Effector CD8-positive, alpha-beta T cell (primary cell): ENCODE measurements around the gene WDR81.
"Not testable (repeated sequence)": the region's sequence is repeated elsewhere in the genome, so short reads cannot be mapped to it uniquely, and the experiment has no call there.

Experiments used
- DNase-seq: peaks from one replicate; lab custom pipeline; 2025; lab: John Stamatoyannopoulos, UW

The WDR81 gene

GRCh38 chr17:1713160-1713877, 11.2 kb upstream of the WDR81 start:
- DNase-seq = no peak

GRCh38 chr17:1713878-1714426, 10.6 kb upstream of the WDR81 start:
- no peak for DNase-seq

DNA sequence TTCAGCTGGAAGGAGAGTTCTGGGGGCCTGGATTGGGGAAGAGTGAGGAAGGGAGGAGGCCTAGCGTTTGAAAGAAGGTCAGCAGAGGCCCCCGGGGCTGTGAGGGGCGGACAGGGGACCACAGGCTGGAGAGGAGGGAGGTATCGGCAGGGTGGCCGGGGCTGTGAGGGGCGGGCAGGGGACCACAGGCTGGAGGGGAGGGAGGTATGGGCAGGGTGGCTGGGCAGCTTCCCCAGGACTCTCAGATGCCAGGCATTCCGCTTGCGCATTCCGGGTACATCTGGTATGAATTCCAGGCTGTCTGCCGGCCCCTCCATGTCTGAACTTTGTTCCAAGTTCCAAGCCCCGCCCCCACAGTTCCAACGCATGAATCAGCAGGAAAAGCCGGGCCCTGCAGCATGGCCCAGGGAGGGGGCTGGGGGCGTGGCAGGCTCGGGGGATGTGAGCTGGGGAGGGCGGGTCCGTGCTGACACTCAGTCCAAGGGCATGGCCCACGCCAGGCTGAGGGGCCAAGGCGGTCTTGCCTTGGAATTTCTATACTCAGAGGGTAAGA, 10.0 kb upstream of the WDR81 start:
- no peak for DNase-seq

DNA sequence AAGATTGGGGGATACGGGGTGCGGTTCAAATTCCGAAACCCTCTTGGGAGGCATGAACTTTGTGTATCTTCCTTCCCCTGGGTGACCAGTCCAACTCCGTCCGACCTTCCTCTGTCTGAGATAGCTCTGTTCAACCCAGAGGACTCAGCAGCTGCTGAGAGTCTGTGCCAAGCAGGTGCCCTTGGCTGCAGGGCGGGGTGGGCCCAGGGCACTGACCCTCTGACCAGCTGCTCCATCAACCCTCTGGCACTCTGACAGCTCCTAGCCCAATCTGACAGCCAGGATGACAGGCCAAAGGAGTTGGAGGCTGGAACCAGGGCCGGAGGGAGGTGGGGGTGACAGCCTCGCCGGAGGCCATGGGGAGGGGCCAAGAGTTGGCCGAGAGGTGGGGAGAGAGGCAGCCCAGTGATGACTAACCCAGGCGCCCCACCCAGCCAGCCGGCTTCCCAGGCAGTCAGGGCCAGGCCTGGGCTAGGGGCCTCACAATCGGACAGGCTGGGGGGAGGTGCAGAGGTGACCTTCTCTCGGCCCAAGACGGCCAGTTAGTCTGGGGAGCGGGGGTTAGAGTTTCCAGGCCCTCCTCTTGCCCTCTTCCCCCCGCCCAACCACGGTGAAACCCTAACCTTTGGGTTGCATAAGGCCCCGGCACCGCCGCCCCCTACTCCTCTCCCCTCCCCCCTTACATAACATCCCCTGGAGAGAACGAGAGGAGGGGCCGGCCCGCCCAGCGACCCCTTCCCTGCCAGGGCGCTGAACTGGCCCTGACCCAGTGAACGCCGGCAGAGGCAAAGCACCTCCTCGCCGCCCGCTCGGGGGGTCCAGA, 9.3 kb upstream of the WDR81 start:
- peak; percentile 14 for DNase-seq

DNA sequence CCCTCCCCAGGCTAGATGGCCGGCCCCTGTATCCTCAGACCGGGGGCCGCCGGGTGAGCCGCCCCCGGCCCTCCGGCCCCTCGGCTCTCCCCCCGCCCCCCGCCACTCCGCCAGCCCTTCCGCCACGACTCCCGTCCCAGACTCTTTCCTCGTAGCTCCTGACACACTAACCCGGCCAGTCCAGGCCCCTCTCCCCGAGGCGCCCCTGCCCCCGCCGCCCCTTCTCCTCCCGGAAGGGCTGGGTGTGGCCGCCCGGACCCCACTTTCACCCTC, 8.8 kb upstream of the WDR81 start:
- no peak for DNase-seq

DNA sequence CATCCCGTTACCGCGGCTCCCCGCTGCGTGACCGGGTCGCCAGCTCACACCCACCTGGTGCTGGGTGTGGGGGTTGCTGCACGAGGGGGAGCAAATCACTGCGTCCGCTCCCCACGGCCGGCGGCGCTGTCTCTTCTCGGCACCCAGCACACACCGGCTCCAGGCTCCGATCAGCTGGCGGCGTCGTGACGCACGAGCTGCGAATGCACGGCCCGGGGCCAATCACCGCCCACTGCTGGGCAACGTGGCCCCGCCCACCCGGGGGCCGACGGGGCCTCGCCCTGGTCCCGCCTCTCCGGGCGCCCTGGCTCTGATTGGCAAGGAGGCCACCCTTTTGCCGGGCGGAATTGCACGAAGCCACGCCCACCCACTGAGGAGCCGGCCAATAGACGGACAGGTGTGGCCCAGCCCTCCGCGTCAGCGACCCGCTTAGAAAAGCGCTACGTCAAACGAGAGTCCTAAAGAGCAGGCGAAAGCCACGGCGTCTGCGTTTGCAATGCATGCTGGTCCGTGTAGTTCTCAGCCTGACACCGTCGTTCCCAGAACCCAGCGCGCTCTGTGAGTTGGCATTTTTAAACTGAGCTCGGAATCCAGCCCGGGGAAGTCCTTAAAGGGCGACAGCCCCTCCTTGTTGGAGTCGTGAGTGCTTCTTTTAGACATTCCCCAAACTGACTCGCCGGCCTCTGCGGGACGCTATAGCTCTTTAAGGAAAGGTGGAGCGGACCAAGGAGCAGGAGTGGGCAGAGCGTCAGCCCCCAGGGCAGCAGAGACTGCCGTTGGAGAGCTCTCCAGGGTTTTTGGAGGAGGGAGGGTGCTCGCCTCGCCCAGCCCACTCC, 8.2 kb upstream of the WDR81 start:
- peak; percentile 99 for DNase-seq

DNA sequence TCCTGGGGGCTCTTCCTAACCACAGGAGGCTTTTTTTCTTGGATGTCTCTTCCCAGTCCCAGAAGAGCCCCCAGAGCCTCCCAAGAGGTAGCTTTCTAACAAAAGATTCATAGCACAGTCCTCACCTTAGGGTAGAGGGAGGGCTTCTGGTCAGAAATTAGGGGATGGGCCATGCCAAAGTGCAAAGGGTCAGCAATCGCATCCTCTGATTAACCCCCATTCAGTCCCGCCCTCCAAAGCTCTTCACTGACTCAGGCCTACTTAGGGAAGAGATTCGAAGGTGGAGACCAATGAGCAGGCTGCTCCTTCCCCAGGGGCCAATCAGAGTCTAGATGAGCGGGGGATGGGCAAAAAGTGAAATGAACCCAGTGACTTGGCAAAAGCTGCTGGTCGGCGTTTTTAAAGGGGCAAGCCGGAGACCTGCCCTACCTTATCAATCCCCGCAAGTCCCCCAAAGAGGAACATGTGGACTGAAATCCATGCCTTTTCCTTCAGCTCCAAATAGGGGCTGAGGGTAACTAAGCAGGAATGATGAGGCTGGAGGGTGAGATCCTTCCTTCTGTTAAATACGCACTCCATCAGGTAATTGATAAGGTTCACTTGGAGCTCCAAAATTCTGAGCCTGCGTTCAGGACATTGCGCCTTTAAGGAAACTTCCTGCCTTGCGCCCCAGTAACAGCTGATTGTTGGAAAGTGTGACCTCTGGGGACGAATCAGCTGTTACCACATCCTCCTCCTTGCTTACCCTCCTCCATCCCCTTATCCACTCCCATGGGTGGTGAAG, 7.4 kb upstream of the WDR81 start:
- DNase-seq = peak; percentile 65

DNA sequence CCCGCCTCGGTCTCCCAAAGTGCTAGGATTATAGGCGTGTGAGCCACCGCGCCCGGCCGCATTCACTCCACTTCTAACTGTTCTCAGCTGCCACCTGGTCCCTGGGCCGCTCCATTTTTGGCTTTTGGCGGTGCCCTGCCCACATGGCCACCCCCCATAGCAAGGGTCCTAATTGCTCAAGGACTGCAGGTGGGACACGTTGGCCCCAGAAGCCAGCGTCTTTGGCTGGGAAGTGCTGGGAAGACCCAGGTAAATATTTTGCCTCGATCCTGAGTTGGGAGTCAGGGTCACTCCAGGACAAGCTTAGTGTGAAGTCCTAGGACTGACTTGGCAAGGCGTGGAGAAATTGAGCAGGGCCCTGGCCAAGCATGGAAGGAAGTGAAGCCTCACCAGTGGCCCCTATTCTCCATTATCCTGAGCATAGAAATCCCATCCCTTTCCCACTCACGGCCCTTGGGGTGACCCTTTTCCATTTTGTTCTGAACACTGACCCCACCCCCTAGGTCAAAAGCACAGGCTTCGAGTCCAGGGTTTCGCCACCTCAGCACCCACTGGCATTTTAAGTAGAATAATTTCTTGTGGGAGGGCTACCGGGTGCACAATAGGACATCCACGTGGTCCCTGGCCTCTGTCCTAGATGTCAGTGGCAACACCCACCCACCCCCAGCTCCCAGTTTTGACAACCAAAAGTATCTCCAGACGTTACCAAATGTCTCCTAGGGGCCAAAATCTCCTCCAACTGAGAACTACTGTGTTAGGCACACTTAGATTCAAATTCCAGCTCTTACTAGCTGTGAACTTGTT, 5.9 kb upstream of the WDR81 start:
- DNase-seq = no peak

DNA sequence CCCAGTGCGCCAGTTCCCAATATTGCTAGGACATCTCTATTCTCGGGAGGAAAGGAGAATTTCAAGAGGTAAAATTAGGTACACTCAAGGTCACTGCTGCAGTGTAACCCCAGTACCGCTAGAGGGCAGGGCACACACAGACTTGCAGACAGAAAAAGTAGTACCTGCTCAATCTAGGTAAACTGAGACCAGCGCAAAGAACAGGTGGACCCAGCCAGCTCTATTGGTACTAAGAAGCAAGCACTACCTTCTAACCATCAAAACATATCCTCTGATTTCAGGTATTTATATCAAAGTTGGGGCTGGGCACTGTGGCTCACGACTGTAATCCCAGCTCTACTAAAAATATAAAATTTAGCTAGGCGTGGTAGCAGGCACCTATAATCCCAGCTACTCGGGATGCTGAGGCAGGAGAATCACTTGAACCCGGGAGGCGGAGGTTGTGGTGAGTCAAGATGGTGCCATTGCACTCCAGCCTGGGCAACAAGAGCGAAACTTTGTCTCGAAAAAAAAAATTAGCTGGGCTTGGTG, 3.6 kb upstream of the WDR81 start:
- peak; percentile 58 for DNase-seq

GRCh38 chr17:1722022-1722421, 2.5 kb upstream of the WDR81 start:
- DNase-seq = not testable (repeated sequence)

DNA sequence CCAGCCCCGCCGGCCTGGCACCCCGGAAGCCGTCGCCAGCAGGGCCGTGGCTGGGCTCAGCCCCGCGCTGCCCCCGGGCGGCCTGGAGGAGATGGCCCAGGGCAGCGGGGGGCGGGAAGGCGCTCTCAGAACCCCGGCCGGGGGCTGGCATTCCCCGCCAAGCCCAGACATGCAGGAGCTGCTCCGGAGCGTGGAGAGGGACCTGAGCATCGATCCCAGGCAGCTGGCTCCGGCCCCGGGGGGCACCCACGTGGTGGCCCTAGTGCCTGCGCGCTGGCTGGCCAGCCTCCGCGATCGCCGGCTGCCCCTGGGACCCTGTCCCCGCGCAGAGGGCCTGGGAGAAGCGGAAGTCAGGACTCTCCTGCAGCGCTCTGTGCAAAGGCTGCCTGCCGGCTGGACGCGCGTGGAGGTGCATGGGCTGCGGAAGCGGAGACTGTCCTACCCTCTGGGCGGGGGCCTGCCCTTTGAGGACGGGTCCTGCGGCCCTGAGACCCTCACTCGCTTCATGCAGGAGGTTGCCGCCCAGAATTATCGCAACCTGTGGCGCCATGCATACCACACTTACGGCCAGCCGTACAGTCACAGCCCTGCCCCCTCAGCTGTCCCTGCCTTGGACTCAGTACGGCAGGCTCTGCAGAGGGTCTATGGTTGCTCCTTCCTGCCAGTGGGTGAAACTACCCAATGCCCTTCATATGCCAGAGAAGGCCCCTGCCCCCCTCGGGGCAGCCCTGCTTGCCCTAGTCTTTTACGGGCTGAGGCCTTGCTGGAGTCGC, 551 bp downstream of the WDR81 start:
- DNase-seq = no peak

DNA sequence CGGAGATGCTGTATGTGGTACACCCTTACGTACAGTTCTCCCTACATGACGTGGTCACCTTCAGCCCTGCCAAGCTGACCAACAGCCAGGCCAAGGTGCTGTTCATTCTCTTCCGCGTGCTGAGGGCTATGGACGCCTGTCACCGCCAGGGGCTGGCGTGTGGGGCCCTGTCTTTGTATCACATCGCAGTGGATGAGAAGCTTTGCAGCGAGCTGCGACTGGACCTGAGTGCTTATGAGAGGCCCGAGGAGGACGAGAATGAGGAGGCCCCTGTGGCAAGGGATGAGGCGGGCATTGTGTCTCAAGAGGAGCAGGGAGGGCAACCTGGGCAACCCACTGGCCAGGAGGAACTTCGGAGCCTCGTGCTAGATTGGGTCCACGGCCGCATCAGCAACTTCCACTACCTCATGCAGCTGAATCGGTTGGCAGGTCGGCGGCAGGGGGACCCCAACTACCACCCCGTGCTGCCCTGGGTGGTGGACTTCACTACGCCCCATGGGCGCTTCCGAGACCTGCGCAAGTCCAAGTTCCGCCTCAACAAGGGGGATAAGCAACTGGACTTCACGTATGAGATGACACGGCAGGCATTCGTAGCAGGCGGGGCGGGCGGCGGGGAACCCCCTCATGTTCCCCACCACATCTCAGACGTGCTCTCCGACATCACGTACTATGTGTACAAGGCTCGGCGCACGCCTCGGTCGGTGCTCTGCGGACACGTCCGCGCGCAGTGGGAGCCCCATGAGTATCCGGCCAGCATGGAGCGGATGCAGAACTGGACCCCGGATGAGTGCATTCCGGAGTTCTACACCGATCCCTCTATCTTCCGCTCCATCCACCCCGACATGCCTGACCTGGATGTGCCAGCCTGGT, 1.4 kb downstream of the WDR81 start:
- no peak for DNase-seq

GRCh38 chr17:1726626-1727257, 2.2 kb downstream of the WDR81 start:
- no peak for DNase-seq

DNA sequence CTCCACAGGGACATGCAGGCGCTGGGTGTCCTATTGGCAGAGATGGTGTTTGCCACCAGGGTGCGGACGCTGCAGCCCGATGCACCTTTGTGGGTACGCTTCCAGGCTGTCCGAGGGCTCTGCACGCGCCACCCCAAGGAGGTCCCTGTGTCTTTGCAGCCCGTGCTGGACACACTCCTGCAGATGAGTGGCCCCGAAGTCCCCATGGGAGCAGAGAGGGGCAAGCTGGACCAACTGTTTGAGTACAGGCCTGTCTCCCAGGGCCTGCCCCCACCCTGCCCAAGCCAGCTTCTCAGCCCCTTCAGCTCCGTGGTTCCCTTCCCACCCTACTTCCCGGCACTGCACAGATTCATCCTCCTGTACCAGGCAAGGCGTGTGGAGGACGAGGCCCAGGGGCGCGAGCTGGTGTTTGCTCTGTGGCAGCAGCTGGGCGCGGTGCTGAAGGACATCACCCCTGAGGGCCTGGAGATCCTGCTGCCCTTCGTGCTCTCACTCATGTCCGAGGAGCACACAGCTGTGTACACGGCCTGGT, 2.8 kb downstream of the WDR81 start:
- DNase-seq = no peak

- DNase-seq = no peak
These were observed 3.5 kb downstream of the WDR81 start for GRCh38 chr17:1727876-1728630.

GRCh38 chr17:1729966-1730325, 5.4 kb downstream of the WDR81 start:
- DNase-seq = no peak
